ENCODE results near the gene FAM222B.

- no peak for TF ChIP-seq CTCF (IDR thresholded peaks at IDR 0.05)
- no peak for TF ChIP-seq POLR2A (IDR thresholded peaks at IDR 0.05)
Observed at GRCh38 chr17:28755486-28755885, 87.1 kb downstream of the FAM222B start.
